ENCODE results near the gene SBK3.
A peak's percentile ranks its signal among the peaks of the same experiment; 100 is the strongest.

The SBK3 gene

DNA sequence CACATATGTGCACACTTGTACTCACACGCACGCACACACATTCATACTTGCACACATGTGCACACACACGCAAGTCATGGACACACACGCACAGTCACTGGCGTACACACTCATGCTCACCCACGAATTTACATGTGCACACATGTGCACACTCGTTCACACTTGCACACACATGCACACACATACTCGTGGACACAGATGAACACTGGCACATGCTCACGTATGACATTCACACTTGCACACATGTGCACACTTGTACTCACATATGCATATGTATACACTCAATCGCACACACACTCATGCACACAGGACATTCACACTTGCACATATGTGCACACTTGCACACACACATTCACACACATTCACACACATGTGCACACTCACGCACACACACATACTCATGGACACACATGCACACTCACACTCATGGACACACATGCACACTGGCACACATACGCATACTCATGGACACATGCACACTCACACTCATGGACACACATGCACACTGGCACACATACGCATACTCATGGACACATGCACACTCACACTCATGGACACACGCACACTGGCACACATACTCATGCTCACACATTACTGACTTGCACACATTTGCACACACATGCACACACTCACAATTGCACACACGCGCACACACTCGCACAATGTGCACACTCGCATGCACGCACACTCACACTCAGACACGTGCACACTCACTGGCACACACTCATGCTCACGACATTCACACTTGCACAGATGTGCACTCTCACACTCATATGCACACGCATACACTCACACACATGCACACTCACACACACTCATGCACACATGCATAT is 17.9 kb downstream of the SBK3 start:
- Histone ChIP-seq H3K4me1 (ENCODE audit: control insufficient read depth, insufficient read depth, low read length) (peaks cover 8% of the 10 kb centered on the region; the same call in 1 of the 2 replicates), H3K4me3 (ENCODE audit: low read depth, low read length) (no peak overlapping the region), H3K27ac (ENCODE audit: low read depth, low read length) (no peak overlapping the region), H3K36me3 (ENCODE audit: control insufficient read depth, insufficient read depth, low read length) (no peaks in the 10 kb centered on the region), H3K27me3 (ENCODE audit: control insufficient read depth, insufficient read depth, low read length) (no peaks in the 10 kb centered on the region), H3K9me3 (ENCODE audit: control insufficient read depth, insufficient read depth, low read length) (no peaks in the 10 kb centered on the region), H3K9ac (ENCODE audit: low read depth, low read length) (no peak overlapping the region)

DNA sequence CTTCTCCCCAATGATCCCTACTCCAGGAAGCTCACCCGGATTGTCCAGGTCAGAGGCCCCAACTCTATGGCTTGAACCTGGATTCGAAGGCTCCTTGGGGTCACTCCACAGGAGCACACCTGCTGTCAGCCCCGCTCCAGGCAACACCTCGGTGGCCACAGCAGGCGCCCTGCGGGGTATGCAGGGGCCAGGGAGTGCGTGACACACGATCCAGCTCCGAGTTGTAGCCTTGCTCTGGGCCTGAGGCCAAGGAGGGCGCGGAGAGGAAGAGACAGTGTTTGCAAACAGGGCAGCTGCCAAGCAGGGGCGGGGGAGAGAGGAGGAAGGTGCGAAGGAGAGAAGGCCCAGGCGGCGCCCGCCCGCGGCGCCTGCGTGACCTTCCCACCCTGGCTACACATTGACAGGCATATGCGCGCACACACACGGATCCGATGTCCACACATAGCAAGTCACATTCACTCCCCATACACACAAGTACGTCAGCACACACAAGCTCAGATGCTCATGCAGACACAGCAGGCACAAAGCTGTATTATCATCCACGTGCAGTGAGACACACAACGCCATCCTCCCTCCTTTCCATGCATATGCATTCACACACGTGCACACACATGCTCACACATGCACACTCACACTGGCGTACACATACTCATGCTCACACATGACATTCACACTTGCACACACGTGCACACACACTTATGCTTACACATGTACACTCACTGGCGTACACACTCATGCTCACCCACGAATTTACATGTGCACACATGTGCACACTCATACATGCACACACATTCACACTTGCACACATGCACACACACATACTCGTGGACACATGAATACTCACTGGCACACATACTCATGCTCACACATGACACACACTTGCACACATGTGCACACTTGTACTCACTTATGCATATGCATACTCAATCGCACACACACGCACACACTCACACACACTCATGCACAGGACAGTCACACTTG is 18.8 kb downstream of the SBK3 start:
- Histone ChIP-seq H3K27me3 (ENCODE audit: control insufficient read depth, insufficient read depth, low read length) (no peaks in the 10 kb centered on the region), H3K36me3 (ENCODE audit: control insufficient read depth, insufficient read depth, low read length) (no peaks in the 10 kb centered on the region), H3K4me1 (ENCODE audit: control insufficient read depth, insufficient read depth, low read length) (peaks cover 8% of the 10 kb centered on the region; the same call in 1 of the 2 replicates), H3K9me3 (ENCODE audit: control insufficient read depth, insufficient read depth, low read length) (no peaks in the 10 kb centered on the region), H3K4me3 (ENCODE audit: low read depth, low read length) (no peak overlapping the region), H3K27ac (ENCODE audit: low read depth, low read length) (peak overlapping the region; percentile 0), H3K9ac (ENCODE audit: low read depth, low read length) (no peak overlapping the region)

- Histone ChIP-seq H3K27ac (ENCODE audit: low read depth, low read length) (peak overlapping the region; percentile 0), H3K9me3 (ENCODE audit: control insufficient read depth, insufficient read depth, low read length) (no peaks in the 10 kb centered on the region), H3K4me3 (ENCODE audit: low read depth, low read length) (no peak overlapping the region), H3K36me3 (ENCODE audit: control insufficient read depth, insufficient read depth, low read length) (no peaks in the 10 kb centered on the region), H3K4me1 (ENCODE audit: control insufficient read depth, insufficient read depth, low read length) (peaks cover 8% of the 10 kb centered on the region; the same call in 1 of the 2 replicates), H3K27me3 (ENCODE audit: control insufficient read depth, insufficient read depth, low read length) (no peaks in the 10 kb centered on the region), H3K9ac (ENCODE audit: low read depth, low read length) (no peak overlapping the region)
Observed at GRCh38 chr19:55525289-55526101, 19.8 kb downstream of the SBK3 start.

GRCh38 chr19:55520691-55521292 is 24.6 kb downstream of the SBK3 start:
- Histone ChIP-seq H3K9ac (ENCODE audit: low read depth, low read length) (no peak overlapping the region), H3K4me3 (ENCODE audit: low read depth, low read length) (no peak overlapping the region), H3K27ac (ENCODE audit: low read depth, low read length) (no peak overlapping the region), H3K27me3 (ENCODE audit: control insufficient read depth, insufficient read depth, low read length) (no peaks in the 10 kb centered on the region), H3K36me3 (ENCODE audit: control insufficient read depth, insufficient read depth, low read length) (no peaks in the 10 kb centered on the region), H3K4me1 (ENCODE audit: control insufficient read depth, insufficient read depth, low read length) (no peaks in the 10 kb centered on the region), H3K9me3 (ENCODE audit: control insufficient read depth, insufficient read depth, low read length) (no peaks in the 10 kb centered on the region)

DNA sequence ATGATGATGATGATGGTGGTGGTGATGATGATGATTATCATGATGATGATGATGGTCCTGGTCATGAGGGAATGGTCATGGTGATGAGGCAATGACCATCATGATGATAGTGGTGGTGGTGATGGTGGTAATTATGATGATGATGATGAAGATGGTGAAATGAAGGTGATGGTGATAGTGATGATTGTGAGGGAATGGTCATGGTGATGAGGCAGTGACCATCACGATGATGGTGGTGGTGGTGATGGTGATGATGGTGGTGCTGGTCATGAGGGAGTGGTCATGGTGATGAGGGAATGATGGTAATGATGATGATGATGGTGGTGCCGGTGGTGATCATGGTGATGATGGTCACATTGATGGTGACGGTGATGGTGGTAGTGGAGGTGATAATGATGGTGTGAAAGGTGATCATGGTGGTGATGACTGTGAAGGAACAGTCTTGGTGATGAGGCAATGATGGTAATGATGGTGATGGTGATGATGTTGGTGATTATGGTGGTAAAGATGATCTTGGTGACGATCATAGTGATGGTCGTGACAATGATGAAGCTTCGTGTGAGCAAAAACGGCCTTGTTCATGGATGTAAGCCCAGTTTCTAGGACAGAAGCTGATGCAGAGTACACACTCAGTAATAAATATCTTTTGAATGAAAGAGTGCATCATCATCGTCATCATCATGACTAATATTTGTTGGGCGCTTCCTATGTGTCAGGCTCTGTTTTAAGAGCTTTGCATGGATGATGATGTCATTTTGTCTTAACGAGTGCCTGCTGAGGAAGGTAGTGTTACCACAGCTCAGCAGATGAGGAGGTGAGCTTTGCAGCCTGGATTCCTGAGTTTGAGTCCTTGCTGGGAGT is 25.7 kb downstream of the SBK3 start:
- Histone ChIP-seq H3K27ac (ENCODE audit: low read depth, low read length) (no peak overlapping the region), H3K27me3 (ENCODE audit: control insufficient read depth, insufficient read depth, low read length) (no peaks in the 10 kb centered on the region), H3K4me3 (ENCODE audit: low read depth, low read length) (no peak overlapping the region), H3K4me1 (ENCODE audit: control insufficient read depth, insufficient read depth, low read length) (no peaks in the 10 kb centered on the region), H3K9ac (ENCODE audit: low read depth, low read length) (no peak overlapping the region), H3K9me3 (ENCODE audit: control insufficient read depth, insufficient read depth, low read length) (no peaks in the 10 kb centered on the region), H3K36me3 (ENCODE audit: control insufficient read depth, insufficient read depth, low read length) (no peaks in the 10 kb centered on the region)

- H3K4me3 ChIP-seq (ENCODE audit: low read depth, low read length), result peak overlapping the region; percentile 25; the same call in 1 of the 2 replicates
Observed at GRCh38 chr19:55516878-55517620, 28.3 kb downstream of the SBK3 start.

DNA sequence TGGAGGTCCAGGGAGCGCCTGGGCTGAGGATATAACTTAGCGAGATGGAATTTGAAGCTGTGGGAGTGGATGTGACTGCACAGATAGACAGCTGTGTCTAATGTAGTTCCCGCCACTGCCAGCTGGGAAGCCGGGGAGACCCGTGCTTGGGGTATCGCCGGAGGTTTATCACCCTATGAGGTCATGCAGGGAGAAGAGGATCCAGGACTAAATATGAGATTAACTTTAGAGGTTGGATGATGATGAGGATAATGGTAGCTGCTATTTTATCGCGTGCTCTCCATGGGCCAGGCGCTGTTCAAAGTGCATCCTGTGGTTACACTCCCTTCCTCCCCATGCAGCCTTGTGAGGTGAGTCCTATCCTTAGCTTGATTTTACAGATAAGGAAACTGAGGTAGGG is 37.2 kb downstream of the SBK3 start:
- no peak overlapping the region for H3K4me3 ChIP-seq (ENCODE audit: low read depth, low read length)
- no peak overlapping the region for H3K27ac ChIP-seq (ENCODE audit: low read depth, low read length)
- H3K9me3 ChIP-seq (ENCODE audit: control insufficient read depth, insufficient read depth, low read length), result peaks cover 2% of the 10 kb centered on the region; the same call in 1 of the 2 replicates
- no peaks in the 10 kb centered on the region for H3K36me3 ChIP-seq (ENCODE audit: control insufficient read depth, insufficient read depth, low read length)
- peaks cover 21% of the 10 kb centered on the region for H3K27me3 ChIP-seq (ENCODE audit: control insufficient read depth, insufficient read depth, low read length)
- no peak overlapping the region for H3K9ac ChIP-seq (ENCODE audit: low read depth, low read length)
- H3K4me1 ChIP-seq (ENCODE audit: control insufficient read depth, insufficient read depth, low read length), result no peaks in the 10 kb centered on the region

More at GRCh38 chr19:55516878-55517620, 28.3 kb downstream of the SBK3 start:
- no peaks in the 10 kb centered on the region for H3K4me1 ChIP-seq (ENCODE audit: control insufficient read depth, insufficient read depth, low read length)
- no peaks in the 10 kb centered on the region for H3K27me3 ChIP-seq (ENCODE audit: control insufficient read depth, insufficient read depth, low read length)
- no peak overlapping the region for H3K27ac ChIP-seq (ENCODE audit: low read depth, low read length)
- H3K36me3 ChIP-seq (ENCODE audit: control insufficient read depth, insufficient read depth, low read length), result no peaks in the 10 kb centered on the region
- no peak overlapping the region for H3K9ac ChIP-seq (ENCODE audit: low read depth, low read length)
- H3K9me3 ChIP-seq (ENCODE audit: control insufficient read depth, insufficient read depth, low read length), result no peaks in the 10 kb centered on the region

DNA sequence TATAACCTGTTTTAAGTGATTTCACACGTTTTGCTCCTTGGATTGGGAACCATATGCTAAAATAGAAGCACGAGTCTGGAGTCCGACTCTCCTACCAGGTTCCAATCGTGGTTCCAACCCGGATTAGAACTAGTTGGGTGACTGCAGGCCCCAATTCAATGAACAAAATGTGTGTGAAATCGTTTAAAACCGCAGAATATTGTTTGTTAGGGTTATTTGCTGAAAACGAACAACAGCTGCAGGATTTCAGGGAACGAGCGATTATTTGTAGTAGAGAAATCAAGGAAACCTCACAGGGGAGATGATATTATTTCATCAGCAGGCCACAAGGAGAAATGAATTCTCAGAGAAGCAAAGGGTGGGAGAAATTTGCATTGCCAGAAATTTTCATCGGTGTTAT is 40.4 kb downstream of the SBK3 start:
- Histone ChIP-seq H3K27me3 (ENCODE audit: control insufficient read depth, insufficient read depth, low read length) (peaks cover 37% of the 10 kb centered on the region), H3K27ac (ENCODE audit: low read depth, low read length) (no peak overlapping the region), H3K9me3 (ENCODE audit: control insufficient read depth, insufficient read depth, low read length) (peaks cover 3% of the 10 kb centered on the region; the same call in 1 of the 2 replicates), H3K36me3 (ENCODE audit: control insufficient read depth, insufficient read depth, low read length) (no peaks in the 10 kb centered on the region), H3K9ac (ENCODE audit: low read depth, low read length) (no peak overlapping the region), H3K4me3 (ENCODE audit: low read depth, low read length) (no peak overlapping the region), H3K4me1 (ENCODE audit: control insufficient read depth, insufficient read depth, low read length) (no peaks in the 10 kb centered on the region)

- no peak overlapping the region for H3K9ac ChIP-seq (ENCODE audit: low read depth, low read length)
Observed at GRCh38 chr19:55504252-55504603, 41.1 kb downstream of the SBK3 start.

More at GRCh38 chr19:55504252-55504603, 41.1 kb downstream of the SBK3 start:
- H3K4me3 ChIP-seq (ENCODE audit: low read depth, low read length), result no peak overlapping the region
- no peaks in the 10 kb centered on the region for H3K4me1 ChIP-seq (ENCODE audit: control insufficient read depth, insufficient read depth, low read length)
- no peak overlapping the region for H3K27ac ChIP-seq (ENCODE audit: low read depth, low read length)
- peaks cover 37% of the 10 kb centered on the region for H3K27me3 ChIP-seq (ENCODE audit: control insufficient read depth, insufficient read depth, low read length)
- peaks cover 3% of the 10 kb centered on the region; the same call in 1 of the 2 replicates for H3K9me3 ChIP-seq (ENCODE audit: control insufficient read depth, insufficient read depth, low read length)
- no peaks in the 10 kb centered on the region for H3K36me3 ChIP-seq (ENCODE audit: control insufficient read depth, insufficient read depth, low read length)

All from HUES48 (cell line).